Stimulated activated naive CD8-positive, alpha-beta T cell treated with anti-CD3 and anti-CD28 coated beads, Interleukin-15, Interleukin-2, amounts not matched to agents 100 ng/mL and 50 ng/mL, for 24 hours (primary cell): ENCODE measurements around the gene RSRP1.
"Not testable (repeated sequence)": the region's sequence is repeated elsewhere in the genome, so short reads cannot be mapped to it uniquely, and the experiment has no call there.

Source experiments
- H3K27ac Mint-ChIP-seq: one replicate; pipeline ENCODE4 v1.8.0; 2021; ENCODE audit warnings: mild to moderate bottlenecking, mixed read lengths
- H3K27me3 Mint-ChIP-seq: one replicate; pipeline ENCODE4 v1.8.0; 2021; ENCODE audit warnings: mixed read lengths
- H3K36me3 Mint-ChIP-seq: one replicate; pipeline ENCODE4 v1.8.0; 2021; ENCODE audit warnings: low read depth, mixed read lengths
- H3K4me1 Mint-ChIP-seq: one replicate; pipeline ENCODE4 v1.8.0; 2021; ENCODE audit warnings: low read depth, mixed read lengths
- H3K4me3 Mint-ChIP-seq: one replicate; pipeline ENCODE4 v1.8.0; 2021; ENCODE audit warnings: mild to moderate bottlenecking, mixed read lengths
- H3K9me3 Mint-ChIP-seq: one replicate; pipeline ENCODE4 v1.8.0; 2021; ENCODE audit warnings: mixed read lengths

RSRP1 gene

DNA sequence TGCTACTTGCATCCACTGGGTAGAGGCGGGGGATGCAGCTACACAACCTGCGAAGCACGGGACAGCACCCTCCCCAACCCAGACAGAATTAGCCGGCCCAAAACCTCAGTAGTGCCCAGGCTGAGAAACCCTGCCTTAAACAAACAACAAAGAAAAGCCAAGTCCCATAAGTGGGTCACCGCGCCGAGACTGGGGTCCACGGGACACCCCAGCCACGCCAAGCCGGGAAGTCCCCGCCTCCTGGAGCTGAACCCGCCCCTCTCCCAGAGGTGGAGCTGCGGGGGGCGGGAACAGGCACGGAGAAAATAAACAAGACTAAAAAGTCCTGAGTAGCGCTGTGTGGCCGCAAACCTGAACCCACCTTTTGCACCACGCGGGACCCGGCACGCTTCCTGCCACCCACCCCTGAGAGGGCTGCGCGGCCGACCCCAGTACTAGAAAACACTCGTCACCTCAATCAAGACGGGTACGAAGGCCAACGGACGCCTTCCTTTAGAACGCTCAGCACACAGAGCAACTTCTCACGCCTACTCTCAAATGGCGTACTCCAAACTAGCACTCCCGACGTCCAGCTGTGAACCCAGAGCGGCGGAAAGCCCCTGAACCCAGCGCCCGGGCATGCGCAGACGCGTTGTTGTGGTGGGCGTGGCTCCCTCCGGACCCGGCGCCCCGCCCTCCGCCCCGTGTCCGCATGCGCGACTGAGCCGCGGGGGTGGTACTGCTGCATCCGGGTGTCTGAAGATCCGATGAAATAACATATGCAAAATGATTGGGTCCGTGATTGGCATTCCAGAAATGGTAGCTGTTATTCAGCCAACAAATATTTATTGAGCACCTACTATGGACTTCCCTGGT lies 20.3 kb upstream of the RSRP1 start:
- not testable (repeated sequence) for H3K36me3 Mint-ChIP-seq, H3K27me3 Mint-ChIP-seq, H3K27ac Mint-ChIP-seq, H3K4me1 Mint-ChIP-seq, H3K9me3 Mint-ChIP-seq
- peak overlapping the region; percentile 68 for H3K4me3 Mint-ChIP-seq

DNA sequence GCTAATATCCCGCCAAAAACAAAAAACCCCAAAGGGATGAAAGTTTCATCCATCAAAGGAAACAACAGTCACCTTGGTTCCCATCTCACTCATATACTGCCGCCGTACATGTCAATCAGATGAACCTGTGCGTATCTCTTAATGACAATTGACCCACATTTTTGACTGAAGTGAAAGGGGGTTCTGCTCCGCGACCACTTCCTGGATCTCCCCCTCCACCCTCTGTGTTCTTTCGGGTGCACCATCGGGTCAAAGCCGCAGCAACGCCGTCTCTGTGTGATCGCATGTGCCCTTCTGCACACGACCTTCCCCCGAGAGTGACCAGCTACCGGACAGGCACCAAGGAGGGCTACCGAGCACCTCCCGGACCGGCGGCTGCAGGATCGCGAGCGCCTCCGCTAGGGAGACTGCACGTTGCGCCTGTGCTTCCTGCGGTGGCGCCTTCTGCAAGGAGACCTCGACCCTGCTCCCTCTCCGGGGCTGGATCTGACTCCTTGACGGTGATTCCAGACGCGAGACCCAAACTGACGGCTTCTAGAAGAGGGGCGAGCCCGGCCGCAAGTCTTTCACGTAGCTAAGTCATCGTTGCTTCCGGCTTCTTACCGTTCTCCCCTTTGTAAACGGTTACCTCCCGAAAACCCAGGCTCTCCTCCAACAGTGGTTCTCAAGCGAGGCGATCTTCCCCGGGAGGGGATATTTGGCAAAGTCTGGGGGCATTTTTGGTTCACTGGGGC lies 19.5 kb upstream of the RSRP1 start:
- H3K4me1 Mint-ChIP-seq, H3K27me3 Mint-ChIP-seq, H3K9me3 Mint-ChIP-seq: not testable (repeated sequence)
- H3K4me3 Mint-ChIP-seq, result peak overlapping the region; percentile 88
- H3K36me3 Mint-ChIP-seq, result peaks cover 16% of the 10 kb centered on the region
- H3K27ac Mint-ChIP-seq, result peak overlapping the region; percentile 72

DNA sequence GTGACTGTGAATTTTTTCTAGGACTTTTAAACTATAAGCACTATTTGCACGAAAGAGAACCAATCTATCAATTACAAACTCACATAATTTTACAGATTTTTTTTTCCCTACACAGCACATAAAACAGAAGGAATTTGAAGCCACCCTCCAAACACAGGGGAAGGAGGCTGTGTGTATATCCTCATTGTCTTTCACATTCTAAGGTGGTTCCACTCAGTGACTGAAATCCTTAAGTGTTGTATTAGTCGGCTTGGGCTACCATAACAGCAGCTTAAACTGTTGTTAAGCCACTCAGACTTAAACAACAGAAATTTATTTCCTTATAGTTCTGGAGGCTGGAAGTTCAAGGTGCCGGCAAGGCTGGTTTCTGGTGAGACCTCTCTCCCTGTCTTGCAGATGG lies 13.1 kb upstream of the RSRP1 start:
- not testable (repeated sequence) for H3K27me3 Mint-ChIP-seq, H3K27ac Mint-ChIP-seq

DNA sequence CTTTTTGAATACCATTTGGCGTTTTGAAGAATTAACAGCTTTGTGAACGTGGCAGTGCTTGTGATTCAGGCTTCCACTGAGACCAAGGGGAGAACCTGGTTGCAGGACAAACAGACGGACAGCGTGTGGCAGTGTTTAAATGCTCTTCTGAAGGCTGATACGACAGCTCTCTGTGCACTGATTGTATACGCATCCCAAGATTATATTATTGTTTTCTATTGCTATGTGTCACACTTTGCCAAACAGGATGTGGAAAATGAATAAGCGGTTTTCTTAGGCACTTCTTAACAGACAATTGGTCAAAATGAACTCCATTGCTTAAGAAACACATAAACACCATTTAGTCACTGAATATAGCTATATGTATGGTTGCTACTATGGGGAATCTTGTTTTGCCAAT lies 12.6 kb upstream of the RSRP1 start:
- not testable (repeated sequence) for H3K9me3 Mint-ChIP-seq, H3K27me3 Mint-ChIP-seq, H3K27ac Mint-ChIP-seq, H3K4me3 Mint-ChIP-seq
- peaks cover 12% of the 10 kb centered on the region for H3K4me1 Mint-ChIP-seq
- H3K36me3 Mint-ChIP-seq, result peaks cover 16% of the 10 kb centered on the region

More for the DNA sequence above, 13.1 kb upstream of the RSRP1 start:
- not testable (repeated sequence) for H3K9me3 Mint-ChIP-seq, H3K4me3 Mint-ChIP-seq
- Mint-ChIP-seq H3K36me3 (peaks cover 16% of the 10 kb centered on the region), H3K4me1 (peaks cover 12% of the 10 kb centered on the region)

DNA sequence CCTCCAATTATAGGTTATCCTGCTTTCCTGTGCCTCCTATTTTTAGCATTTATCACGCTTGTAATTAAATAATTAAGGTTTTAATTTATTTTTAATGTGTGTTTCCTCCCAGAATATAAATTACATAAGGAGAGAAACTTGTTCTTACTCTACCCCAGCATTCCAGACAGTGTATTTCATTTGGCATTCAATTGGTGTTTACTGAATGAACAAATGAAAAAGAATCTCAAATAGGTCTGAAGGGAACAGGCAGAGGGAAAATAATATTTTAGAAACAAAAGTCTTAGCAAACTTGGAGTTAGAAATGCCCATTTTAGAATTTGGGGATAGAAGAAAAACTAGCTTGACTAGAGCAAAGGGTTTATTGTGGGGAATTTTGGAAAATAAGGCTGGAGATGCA lies 9.9 kb upstream of the RSRP1 start:
- no peak overlapping the region for H3K27ac Mint-ChIP-seq
- no peaks in the 10 kb centered on the region for H3K27me3 Mint-ChIP-seq
- H3K36me3 Mint-ChIP-seq, result peaks cover 3% of the 10 kb centered on the region
- no peak overlapping the region for H3K4me3 Mint-ChIP-seq
- no peaks in the 10 kb centered on the region for H3K9me3 Mint-ChIP-seq
- peaks cover 12% of the 10 kb centered on the region for H3K4me1 Mint-ChIP-seq

DNA sequence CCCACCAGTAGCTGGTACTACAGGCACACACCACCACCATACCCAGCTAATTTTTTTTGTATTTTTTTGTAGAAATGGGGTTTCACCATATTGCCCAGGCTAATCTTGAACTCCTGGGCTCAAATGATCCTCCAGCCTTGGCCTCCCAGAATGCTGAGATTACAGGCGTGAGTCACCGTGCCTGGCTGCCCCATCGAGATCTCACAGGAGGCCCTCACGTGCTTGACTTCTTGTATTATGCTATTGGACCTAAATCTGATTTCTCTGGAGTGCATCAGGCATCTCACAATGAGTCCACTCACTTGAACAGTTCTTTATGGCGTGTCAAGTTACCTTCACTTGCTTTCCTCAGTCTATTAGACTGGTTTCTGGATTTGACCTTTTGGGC lies 9.3 kb upstream of the RSRP1 start:
- no peaks in the 10 kb centered on the region for H3K9me3 Mint-ChIP-seq
- no peak overlapping the region for H3K4me3 Mint-ChIP-seq
- no peaks in the 10 kb centered on the region for H3K27me3 Mint-ChIP-seq
- no peaks in the 10 kb centered on the region for H3K36me3 Mint-ChIP-seq
- H3K4me1 Mint-ChIP-seq, result peaks cover 12% of the 10 kb centered on the region
- H3K27ac Mint-ChIP-seq, result no peak overlapping the region

DNA sequence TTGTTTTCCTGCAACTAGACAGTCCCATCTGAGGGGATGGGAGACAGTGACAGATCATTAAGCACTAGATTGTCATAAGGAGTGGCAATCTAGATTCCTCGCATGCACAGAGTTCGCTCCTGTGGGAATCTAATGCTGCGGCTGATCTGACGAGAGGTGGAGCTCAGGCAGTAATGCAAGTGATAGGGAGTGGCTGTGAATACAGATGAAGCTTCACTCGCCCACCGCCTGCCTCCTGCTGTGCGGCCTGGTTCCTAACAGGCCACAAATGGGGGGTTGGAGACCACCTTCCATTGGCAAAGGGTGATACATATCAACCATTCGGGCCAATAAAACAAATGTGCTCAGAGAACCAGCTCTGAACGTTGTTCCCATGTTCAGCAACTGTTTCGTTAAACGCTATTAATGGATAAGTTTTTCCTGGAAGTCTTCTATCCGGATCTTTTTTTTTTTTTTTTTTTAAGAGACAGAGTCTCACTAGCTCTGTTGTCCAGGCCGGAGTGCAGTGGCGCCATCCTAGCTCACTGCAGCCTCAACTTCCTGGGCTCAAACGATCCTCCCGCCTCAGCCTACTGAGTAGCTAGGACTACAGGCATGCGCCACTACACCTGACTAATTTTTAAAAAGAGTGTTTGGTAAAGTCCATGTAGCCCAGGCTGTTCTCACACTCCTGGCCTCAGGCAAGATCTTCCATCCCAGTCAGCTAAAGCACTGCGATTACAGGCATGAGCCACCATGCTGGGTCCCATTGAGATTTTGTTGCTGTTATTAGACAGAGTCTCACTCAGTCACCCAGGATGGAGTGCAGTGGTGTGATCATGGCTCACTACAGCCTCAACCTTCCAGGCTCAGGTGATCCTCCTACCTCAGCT lies 8.7 kb upstream of the RSRP1 start:
- Mint-ChIP-seq H3K4me3 (no peak overlapping the region), H3K9me3 (no peaks in the 10 kb centered on the region), H3K36me3 (no peaks in the 10 kb centered on the region), H3K27ac (no peak overlapping the region), H3K4me1 (peaks cover 12% of the 10 kb centered on the region), H3K27me3 (no peaks in the 10 kb centered on the region)

DNA sequence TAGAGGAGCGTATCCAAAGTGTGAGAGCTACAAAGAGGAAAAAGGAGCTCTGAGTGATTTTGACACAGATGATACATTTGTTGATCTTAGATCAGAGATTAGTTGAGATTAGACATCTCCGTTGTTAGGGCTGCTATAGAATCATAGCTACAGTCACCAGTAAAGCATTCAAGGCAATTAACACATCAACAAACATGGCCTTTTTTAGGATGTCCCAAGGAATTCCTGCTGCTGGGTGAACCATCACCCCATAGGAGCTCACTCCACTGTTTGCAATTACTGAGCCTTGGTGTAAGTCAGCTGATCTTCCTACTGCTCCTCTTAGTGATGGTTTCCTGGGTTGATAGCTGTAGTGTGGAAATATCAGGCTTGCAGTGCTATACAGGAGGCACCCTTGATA lies 6.7 kb upstream of the RSRP1 start:
- no peak overlapping the region for H3K27ac Mint-ChIP-seq

DNA sequence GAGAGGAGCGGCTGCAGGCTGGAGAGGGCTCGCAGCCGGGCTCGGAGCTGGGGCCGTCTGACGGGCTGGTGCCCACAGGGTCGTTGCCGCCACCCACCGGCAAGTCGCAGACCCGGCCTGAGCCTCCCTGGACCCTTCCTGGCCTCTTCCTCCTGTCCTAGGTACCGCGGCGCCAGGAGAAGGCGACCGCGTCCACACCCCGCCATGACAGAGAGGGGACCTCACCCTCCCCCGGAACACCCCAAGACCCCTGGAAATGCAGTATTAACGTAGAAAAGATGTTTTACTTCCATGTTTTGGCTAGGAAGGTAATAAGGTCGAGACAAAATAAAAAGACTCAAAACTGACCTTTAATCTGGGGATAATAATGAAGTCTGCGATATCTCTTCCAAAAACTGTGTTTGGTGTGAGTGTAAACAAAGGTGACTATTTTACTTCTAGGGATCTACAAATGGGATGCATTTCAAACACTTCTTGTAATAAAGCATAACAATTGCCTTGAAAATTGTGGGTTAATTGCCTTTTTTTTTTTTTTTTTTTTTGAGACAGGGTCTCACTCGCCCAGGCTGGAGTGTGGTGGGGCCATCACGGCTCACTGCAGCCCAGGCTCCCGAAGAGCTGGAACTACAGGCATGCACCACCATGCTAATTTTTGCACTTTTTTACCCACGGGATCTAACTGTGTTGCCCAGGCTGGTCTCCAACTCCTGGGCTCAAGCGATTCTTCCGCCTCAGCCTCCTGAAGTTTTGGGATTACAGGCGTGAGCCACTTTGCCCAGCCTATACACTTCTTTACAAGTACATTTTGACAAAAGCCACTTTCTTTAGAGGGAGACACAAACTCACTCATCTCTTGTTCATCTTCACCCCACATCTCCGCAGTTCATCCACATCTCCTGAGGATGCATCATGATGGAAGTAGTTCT lies 838 bp upstream of the RSRP1 start:
- Mint-ChIP-seq H3K36me3 (peaks cover 38% of the 10 kb centered on the region), H3K9me3 (no peaks in the 10 kb centered on the region), H3K27ac (peak overlapping the region; percentile 99), H3K27me3 (no peaks in the 10 kb centered on the region), H3K4me1 (peaks cover 47% of the 10 kb centered on the region), H3K4me3 (peak overlapping the region; percentile 94)

More for the DNA sequence above, 6.7 kb upstream of the RSRP1 start:
- Mint-ChIP-seq H3K36me3 (no peaks in the 10 kb centered on the region), H3K4me1 (no peaks in the 10 kb centered on the region), H3K4me3 (no peak overlapping the region), H3K9me3 (no peaks in the 10 kb centered on the region), H3K27me3 (no peaks in the 10 kb centered on the region)

DNA sequence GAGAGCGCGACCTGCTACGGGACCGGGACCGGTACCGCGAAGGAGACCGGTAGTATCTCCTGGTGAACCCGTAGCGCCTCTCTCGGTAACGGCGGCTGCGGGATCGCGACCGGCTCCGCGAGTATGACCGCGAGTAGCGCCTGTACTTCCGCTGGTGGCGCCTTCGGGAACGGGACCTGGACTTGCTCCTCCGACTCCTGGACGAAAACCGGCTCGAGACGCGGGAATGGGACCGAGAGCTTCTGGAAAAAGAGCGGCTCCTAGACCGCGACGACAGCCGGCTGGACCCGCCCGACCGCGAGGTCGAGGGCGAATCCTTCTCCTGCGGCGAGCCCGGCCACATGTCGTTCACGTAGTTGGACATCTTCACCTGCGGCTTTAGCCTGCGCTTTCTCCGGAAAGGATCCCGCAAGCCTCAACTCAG lies 642 bp downstream of the RSRP1 start:
- Mint-ChIP-seq H3K4me3 (peak overlapping the region; percentile 94), H3K9me3 (no peaks in the 10 kb centered on the region), H3K27ac (peak overlapping the region; percentile 99), H3K4me1 (peaks cover 57% of the 10 kb centered on the region), H3K27me3 (no peaks in the 10 kb centered on the region), H3K36me3 (peaks cover 52% of the 10 kb centered on the region)

DNA sequence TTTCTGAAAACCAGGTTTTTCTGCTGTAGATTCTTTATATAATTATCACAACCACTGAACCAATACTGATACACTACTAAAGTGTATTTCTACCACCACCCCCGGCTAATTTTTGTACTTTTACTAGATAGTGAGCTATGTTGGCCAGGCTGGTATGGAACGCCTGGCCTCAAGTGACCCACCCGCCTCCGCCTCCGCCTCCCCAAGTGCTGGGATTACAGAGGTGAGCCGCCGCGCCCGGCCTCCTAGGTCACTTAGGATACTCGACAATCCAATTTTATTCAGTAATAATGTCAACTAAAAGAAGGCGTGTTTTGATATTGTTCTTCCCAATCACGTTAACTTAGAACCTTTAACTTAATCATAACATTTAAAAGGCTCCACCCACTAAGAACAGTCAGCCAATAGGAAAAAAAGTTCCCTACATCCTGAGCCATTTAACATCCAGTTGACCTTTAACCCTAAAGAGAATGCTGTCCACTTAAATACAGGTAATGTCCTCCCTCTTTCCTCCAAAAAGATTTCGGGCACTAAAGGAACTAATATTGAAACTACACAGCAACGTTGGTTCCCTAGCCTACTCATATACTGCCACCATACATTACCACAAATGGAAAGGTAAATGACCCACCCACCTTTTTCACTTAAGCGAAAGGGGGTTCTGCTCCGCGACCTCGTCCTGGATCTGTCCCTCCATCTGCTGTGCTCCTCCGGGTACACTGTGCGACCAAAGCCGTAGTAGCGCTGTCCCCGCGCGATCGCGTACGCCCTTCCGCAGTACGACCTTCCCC lies 1.2 kb downstream of the RSRP1 start:
- Mint-ChIP-seq H3K27me3 (no peaks in the 10 kb centered on the region), H3K4me3 (peak overlapping the region; percentile 94), H3K27ac (peak overlapping the region; percentile 99), H3K36me3 (peaks cover 52% of the 10 kb centered on the region), H3K9me3 (no peaks in the 10 kb centered on the region), H3K4me1 (peaks cover 63% of the 10 kb centered on the region)

DNA sequence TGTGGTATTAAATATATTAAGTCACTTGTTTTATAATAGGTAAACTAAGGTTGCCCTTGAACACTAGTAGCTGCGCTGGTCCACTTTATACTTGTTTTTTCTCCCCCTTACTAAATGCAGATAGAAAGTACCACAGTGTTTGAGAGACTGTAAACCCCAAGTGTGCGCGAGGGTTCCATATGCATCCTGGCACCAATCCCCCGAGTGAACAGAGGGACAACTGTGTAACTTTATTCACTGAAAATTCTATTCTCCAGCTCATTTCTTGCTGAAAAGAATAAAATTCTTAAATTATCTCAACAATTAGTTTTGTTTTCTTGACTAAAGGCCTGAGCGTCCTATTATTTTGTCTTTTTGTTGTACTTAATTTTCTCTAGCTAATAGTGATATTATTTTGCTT lies 1.9 kb downstream of the RSRP1 start:
- Mint-ChIP-seq H3K27ac (peak overlapping the region; percentile 99), H3K4me3 (peak overlapping the region; percentile 94), H3K36me3 (peaks cover 53% of the 10 kb centered on the region), H3K27me3 (no peaks in the 10 kb centered on the region), H3K4me1 (peaks cover 69% of the 10 kb centered on the region), H3K9me3 (no peaks in the 10 kb centered on the region)

DNA sequence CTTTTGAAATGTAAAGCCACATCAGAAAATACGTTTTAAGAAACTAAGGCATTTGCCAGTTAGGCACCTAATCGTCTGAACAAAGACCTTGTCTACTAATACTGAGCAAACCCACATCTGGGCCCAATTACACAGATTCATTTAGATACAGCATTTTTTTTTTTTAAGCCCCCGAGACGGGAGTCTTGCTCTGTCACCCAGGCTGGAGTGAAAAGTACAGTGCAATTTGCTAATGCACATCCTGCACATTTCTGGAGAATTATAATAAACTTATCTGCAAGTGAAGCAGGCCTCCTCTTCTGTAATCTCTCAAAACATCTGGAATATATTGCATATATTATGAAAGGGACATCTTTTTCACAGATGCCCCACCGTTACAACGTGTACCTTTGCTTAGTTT lies 3.3 kb downstream of the RSRP1 start:
- H3K27me3 Mint-ChIP-seq, result no peaks in the 10 kb centered on the region
- H3K27ac Mint-ChIP-seq, result peak overlapping the region; percentile 53
- peaks cover 58% of the 10 kb centered on the region for H3K36me3 Mint-ChIP-seq
- H3K9me3 Mint-ChIP-seq, result no peaks in the 10 kb centered on the region
- peak overlapping the region; percentile 51 for H3K4me3 Mint-ChIP-seq
- H3K4me1 Mint-ChIP-seq, result peaks cover 82% of the 10 kb centered on the region
